Measurements from ENCODE around the gene LDLRAD3.
"Not testable (repeated sequence)": the region's sequence is repeated elsewhere in the genome, so short reads cannot be mapped to it uniquely, and the experiment has no call there.

LDLRAD3 gene

GRCh38 chr11:35943713-35944502 is at the start of gene LDLRAD3:
LDLRAD3 (plus strand) TSS chr11:35944062; CDS start chr11:35944099, 37 bp downstream.
- DNase-seq (ENCODE audit: low spot score) = no peak

GRCh38 chr11:35897019-35897418 is 46.8 kb upstream of the LDLRAD3 start:
- no peak for DNase-seq (ENCODE audit: low spot score)

- no peak for DNase-seq (ENCODE audit: low spot score)
Measured at GRCh38 chr11:35902961-35903360, 40.9 kb upstream of the LDLRAD3 start.

GRCh38 chr11:35905646-35906276 is 38.1 kb upstream of the LDLRAD3 start:
- no peak for DNase-seq (ENCODE audit: low spot score)

- DNase-seq (ENCODE audit: low spot score) = no peak
Measured at GRCh38 chr11:35906277-35906661, 37.6 kb upstream of the LDLRAD3 start.

GRCh38 chr11:35906681-35907080 is 37.2 kb upstream of the LDLRAD3 start:
- DNase-seq (ENCODE audit: low spot score) = no peak

GRCh38 chr11:35907648-35908431 is 36.0 kb upstream of the LDLRAD3 start:
- no peak for DNase-seq (ENCODE audit: low spot score)

GRCh38 chr11:35908432-35908771 is 35.5 kb upstream of the LDLRAD3 start:
- not testable (repeated sequence) for DNase-seq (ENCODE audit: low spot score)

GRCh38 chr11:35909511-35910265 is 34.2 kb upstream of the LDLRAD3 start:
- DNase-seq (ENCODE audit: low spot score) = no peak

GRCh38 chr11:35911013-35911412 is 32.8 kb upstream of the LDLRAD3 start:
- DNase-seq (ENCODE audit: low spot score) = no peak

- no peak for DNase-seq (ENCODE audit: low spot score)
Measured at GRCh38 chr11:35911616-35912165, 32.2 kb upstream of the LDLRAD3 start.

GRCh38 chr11:35912436-35912835 is 31.4 kb upstream of the LDLRAD3 start:
- DNase-seq (ENCODE audit: low spot score) = not testable (repeated sequence)

- DNase-seq (ENCODE audit: low spot score) = no peak
Measured at GRCh38 chr11:35912883-35913624, 30.8 kb upstream of the LDLRAD3 start.

GRCh38 chr11:35914816-35915215 is 29.0 kb upstream of the LDLRAD3 start:
- DNase-seq (ENCODE audit: low spot score) = no peak

- DNase-seq (ENCODE audit: low spot score) = no peak
Measured at GRCh38 chr11:35916270-35916669, 27.6 kb upstream of the LDLRAD3 start.

- no peak for DNase-seq (ENCODE audit: low spot score)
Measured at GRCh38 chr11:35917676-35918075, 26.2 kb upstream of the LDLRAD3 start.

- DNase-seq (ENCODE audit: low spot score) = no peak
Measured at GRCh38 chr11:35918716-35919115, 25.1 kb upstream of the LDLRAD3 start.

- DNase-seq (ENCODE audit: low spot score) = no peak
Measured at GRCh38 chr11:35919244-35919643, 24.6 kb upstream of the LDLRAD3 start.

GRCh38 chr11:35923452-35923851 is 20.4 kb upstream of the LDLRAD3 start:
- no peak for DNase-seq (ENCODE audit: low spot score)

- DNase-seq (ENCODE audit: low spot score) = no peak
Measured at GRCh38 chr11:35924811-35925210, 19.1 kb upstream of the LDLRAD3 start.

- no peak for DNase-seq (ENCODE audit: low spot score)
Measured at GRCh38 chr11:35927104-35927503, 16.8 kb upstream of the LDLRAD3 start.

Measured in NAMALWA (cell line).